Activated CD4-positive, CD25-positive, alpha-beta regulatory T cell (primary cell): ENCODE data around the gene DMD.
"Not testable (repeated sequence)": the region's sequence is repeated elsewhere in the genome, so short reads cannot be mapped to it uniquely, and the experiment has no call there.

Experiments used
- DNase-seq, 4 experiments: peaks; one replicate each; lab custom pipeline; 2025; lab: John Stamatoyannopoulos, UW

The DMD gene

GRCh38 chrX:33211356-33212260 is at the start of gene DMD:
Gene DMD, minus strand, starts transcription at chrX:33211549. Its CDS starts 237 bp downstream, at chrX:33211312.
- no peak for DNase-seq

DNA sequence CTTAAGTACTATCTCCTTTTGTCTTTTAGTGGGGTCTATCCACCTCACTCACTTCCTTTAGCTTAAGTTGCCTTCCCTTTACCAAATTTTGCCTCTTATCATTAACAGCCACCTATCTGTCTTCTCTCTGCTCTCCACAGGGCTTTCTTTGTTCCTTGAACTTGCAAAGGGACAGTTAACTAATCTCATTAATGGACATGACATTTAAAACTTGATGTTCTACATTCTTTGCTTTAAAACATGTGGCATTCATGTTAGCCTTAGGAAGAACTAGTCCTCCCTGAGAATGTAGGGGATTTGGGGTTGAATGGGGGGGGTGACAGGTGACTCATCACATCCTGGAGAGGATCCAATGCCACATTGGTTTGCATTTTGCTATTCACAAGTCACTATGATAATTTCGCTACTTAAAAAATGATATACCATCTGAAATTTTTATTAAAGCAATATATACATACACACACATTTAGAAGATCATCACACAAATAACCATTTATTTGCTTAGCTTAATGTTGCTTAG is 41.0 kb upstream of the DMD start:
- no peak for DNase-seq

DNA sequence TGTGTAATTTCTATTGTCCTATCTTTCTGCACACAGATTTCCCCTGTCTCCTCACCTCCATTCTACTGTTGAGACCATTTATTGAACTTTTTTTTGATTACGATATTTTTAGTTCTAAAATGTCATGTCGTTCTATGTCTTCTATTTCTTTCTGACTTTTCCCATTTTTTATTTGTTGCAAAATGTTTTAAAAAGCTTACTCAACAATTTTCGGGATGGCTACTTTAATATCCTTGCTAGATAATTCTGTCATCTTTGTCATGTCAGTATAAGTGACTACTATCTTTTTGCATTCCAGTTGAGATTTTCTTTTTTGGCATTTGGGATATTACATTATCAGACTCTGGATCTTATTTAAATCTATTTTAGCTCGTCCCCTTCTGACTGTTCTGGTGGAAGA is 7.5 kb upstream of the DMD start:
- no peak for DNase-seq

- no peak for DNase-seq
Observed at GRCh38 chrX:33210156-33210555, 1.2 kb downstream of the DMD start.

GRCh38 chrX:33207056-33207455 is 4.3 kb downstream of the DMD start:
- DNase-seq = no peak

DNA sequence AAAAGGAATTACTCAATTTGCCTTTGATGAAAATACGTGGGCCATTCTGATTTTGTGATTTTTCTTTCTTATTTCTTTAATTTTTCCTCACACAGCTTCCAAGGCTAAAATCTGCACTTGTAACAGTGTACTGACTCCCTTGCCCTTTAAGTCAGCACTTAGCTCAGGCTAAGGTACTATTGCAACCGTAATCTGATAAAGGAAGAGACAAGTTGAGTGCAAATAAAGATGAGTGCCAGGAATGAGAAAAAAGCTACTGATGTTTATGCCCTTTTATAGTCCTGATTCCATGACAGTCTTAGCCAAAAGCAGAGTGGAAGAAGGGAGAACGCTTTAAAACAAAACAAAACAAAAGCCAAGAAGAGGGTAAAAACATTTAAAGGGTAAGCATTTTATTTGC is 6.0 kb downstream of the DMD start:
- no peak for DNase-seq

DNA sequence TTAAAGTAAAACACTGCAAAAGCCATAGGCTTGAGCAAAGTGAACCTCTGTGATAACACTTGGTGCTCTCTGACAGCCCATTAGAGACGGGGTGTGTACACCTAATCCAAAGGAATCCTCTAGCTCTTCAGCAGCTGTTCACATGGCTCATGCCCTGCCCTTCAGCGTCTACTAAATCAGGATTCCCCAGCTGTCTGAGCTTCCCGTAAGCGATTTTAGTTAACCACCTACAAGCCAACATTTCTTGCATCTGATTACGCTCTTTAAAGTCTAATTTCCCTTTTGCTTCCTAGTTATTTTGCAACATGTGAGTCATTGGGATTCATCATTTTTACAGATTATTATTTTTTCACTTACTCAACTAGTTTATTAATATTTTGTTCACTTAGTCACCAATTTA is 6.5 kb downstream of the DMD start:
- DNase-seq = no peak

GRCh38 chrX:33198561-33199279 is 12.6 kb downstream of the DMD start:
- DNase-seq = no peak

GRCh38 chrX:33195698-33196097 is 15.7 kb downstream of the DMD start:
- DNase-seq = no peak

- no peak for DNase-seq
Observed at GRCh38 chrX:33194876-33195433, 16.4 kb downstream of the DMD start.

- no peak for DNase-seq
Observed at GRCh38 chrX:33194289-33194688, 17.1 kb downstream of the DMD start.

DNA sequence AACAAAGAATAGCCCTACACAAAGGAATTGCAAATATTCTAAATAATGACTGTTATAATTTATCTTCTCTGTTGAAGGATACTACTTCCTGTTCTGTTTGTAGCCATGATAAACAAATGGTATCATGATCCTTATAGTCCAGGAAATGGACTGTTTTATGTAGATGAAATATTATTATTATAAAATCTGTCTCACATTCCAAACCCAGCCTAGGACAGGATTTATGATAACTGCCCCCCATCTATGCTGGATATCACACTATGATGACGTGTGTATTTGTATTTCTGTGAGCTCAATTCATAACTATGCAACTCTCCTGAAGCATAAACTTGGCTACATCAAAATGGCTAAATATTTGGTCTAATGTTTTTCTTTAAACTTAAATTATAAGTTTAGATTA is 21.3 kb downstream of the DMD start:
- DNase-seq = no peak

DNA sequence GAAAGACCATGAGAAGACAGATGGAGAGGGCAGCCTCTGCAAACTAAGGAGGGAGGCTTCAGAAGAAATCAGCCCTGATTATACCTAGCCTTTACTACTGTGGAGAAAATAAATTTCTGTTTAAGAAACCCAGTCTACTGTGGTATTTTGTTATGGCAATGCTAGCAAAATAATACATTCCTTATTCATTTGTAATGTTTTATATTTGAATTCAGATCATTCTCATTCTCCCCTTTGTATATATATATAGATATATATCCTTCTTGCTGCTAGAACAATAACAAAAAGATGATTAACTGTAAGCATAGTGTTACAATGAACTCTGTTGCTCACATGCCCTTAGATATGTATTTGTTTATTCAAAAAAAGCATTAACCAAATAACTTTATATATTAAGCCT is 22.5 kb downstream of the DMD start:
- DNase-seq = no peak

GRCh38 chrX:33188286-33188685 is 23.1 kb downstream of the DMD start:
- DNase-seq = no peak

DNA sequence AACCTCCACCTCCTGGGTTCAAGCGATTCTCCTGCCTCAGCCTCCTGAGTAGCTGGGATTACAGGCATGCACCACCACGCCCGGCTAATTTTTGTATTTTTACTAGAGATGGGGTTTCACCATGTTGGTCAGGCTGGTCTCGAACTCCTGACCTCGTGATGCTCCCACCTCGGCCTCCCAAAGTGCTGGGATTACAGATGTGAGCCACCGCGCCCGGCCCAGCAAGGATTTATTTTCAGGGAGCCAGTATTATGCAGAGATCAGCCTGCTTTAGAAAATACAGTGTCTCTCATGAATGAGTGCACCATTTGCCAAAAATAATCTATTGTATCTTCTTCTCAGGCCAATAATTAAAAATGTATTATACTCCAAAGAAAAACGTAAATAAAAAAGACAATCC is 26.5 kb downstream of the DMD start:
- DNase-seq = not testable (repeated sequence)

- no peak for DNase-seq
Observed at GRCh38 chrX:33183361-33183760, 28.0 kb downstream of the DMD start.

- DNase-seq = no peak
Observed at GRCh38 chrX:33178690-33179089, 32.7 kb downstream of the DMD start.

DNA sequence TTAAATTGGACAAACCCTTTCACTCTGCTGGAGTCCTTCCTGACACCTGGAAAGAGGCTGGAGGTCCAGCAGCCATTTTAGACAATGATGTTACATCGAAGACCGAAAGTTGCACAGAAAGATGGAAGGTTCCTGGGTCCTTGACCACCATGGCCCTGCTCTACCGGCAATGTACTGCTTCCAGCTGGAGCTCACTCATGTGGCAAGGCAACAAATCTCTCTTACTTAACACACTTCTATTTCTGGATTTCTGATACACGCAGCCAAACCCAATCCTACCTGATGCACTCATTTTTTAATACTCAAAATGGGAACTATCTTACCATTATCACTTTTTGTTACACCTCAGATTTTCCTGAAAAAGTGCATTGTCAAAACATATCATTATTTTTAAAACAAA is 33.1 kb downstream of the DMD start:
- no peak for DNase-seq

DNA sequence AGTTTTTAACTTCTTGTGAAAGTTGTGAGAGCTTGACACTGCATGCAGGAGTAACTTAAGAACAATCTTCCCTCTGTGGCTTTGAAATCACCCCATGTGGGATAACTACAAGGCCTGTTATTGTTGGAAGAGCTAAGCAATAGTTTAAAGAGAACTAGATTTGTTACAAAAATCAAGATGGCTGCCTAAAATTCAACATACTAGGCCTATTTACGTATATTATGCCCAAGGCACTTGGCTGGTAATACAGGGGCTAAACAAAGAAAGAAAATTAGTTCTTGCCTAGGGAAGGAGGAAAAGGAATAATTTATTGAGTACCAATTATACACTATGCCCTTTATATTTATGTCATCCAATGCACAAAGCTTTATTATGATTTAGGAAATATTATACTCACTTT is 36.1 kb downstream of the DMD start:
- no peak for DNase-seq

GRCh38 chrX:33171041-33171440 is 40.3 kb downstream of the DMD start:
- DNase-seq = no peak

DNA sequence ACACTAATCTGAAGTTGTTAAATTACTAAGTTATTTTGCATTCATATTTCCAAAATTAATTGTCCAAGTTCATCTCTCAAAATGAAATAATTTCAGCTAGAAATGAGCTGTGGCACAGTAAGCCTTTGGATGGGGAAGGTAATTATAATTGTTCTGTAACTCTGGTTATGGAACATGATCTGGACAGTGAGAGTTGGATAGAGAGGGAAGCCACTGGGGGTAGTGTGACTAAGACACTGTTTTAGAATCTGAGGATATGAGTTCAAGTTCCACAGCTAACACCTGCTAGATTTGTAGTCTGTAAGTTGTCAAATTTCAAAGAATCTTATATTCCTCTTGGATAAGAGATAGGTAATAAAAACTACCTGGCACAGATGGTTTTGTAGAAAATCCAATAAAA is 49.5 kb downstream of the DMD start:
- DNase-seq = no peak

DNA sequence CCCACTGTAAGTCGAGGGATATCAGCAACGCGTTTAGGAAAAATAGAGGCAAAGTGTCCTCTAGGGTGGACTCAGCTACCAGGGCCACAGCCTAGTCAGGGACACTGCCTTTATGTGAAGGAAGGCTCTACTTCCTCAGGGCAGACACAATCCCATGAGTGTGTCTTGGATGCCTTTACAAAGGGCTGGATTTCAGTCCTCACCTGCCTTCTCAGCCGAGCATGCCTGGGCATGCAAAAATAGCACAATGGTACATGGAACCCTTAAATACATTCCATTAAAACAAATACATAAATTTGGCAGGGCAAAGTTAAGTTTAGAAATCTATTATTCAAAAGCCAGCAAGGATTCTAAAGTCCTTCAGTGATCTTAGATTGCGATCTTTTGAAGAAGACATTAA is 51.1 kb downstream of the DMD start:
- no peak for DNase-seq
